Measurements from ENCODE around the gene CACHD1. TPM values are rescaled to one million over a fixed set of nuclear protein-coding genes. Genes with fewer than 3 reads are reported as not detected.

The CACHD1 gene
- polyA plus RNA-seq, 1 donor from 2014 or later = 12.7 TPM

GRCh38 chr1:64453688-64454087 lies 16.2 kb upstream of the CACHD1 start:
- H3K27ac ChIP-seq (ENCODE audit: low read length) = no peak overlapping the region
- H3K4me2 ChIP-seq (ENCODE audit: low read length) = no peak overlapping the region
- H3K9me2 ChIP-seq (ENCODE audit: insufficient read depth, low read length) = no peaks in the 10 kb centered on the region
- no peaks in the 10 kb centered on the region for H3K79me2 ChIP-seq (replicated peaks; ENCODE audit: insufficient read depth, low read length)
- no peaks in the 10 kb centered on the region for H3K9me3 ChIP-seq (ENCODE audit: low read length)
- H3K36me3 ChIP-seq (ENCODE audit: insufficient read depth, low read length) = no peaks in the 10 kb centered on the region
- no peak for TF ChIP-seq EZH2 (IDR thresholded peaks at IDR 0.05; ENCODE audit: borderline replicate concordance, insufficient read depth, low read length, poor library complexity, severe bottlenecking)
- no peak for TF ChIP-seq RAD21 (conservative IDR thresholded peaks at IDR 0.05)
- TF ChIP-seq, protein P1, sequence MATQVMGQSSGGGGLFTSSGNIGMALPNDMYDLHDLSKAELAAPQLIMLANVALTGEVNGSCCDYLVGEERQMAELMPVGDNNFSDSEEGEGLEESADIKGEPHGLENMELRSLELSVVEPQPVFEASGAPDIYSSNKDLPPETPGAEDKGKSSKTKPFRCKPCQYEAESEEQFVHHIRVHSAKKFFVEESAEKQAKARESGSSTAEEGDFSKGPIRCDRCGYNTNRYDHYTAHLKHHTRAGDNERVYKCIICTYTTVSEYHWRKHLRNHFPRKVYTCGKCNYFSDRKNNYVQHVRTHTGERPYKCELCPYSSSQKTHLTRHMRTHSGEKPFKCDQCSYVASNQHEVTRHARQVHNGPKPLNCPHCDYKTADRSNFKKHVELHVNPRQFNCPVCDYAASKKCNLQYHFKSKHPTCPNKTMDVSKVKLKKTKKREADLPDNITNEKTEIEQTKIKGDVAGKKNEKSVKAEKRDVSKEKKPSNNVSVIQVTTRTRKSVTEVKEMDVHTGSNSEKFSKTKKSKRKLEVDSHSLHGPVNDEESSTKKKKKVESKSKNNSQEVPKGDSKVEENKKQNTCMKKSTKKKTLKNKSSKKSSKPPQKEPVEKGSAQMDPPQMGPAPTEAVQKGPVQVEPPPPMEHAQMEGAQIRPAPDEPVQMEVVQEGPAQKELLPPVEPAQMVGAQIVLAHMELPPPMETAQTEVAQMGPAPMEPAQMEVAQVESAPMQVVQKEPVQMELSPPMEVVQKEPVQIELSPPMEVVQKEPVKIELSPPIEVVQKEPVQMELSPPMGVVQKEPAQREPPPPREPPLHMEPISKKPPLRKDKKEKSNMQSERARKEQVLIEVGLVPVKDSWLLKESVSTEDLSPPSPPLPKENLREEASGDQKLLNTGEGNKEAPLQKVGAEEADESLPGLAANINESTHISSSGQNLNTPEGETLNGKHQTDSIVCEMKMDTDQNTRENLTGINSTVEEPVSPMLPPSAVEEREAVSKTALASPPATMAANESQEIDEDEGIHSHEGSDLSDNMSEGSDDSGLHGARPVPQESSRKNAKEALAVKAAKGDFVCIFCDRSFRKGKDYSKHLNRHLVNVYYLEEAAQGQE (IDR thresholded peaks at IDR 0.05; ENCODE audit: borderline replicate concordance) = no peak
- TF ChIP-seq TAF1 (IDR thresholded peaks at IDR 0.05; ENCODE audit: low read depth) = no peak
- no peak for TF ChIP-seq SMC3 (conservative IDR thresholded peaks at IDR 0.05; ENCODE audit: poor library complexity)
- TF ChIP-seq POLR2AphosphoS5 (IDR thresholded peaks at IDR 0.05) = no peak
- H3F3A ChIP-seq (ENCODE audit: insufficient read depth, low read length, poor library complexity, severe bottlenecking) = no peaks in the 10 kb centered on the region
- no peak overlapping the region for H3K9ac ChIP-seq (ENCODE audit: low read length)
- H3K27me3 ChIP-seq (ENCODE audit: insufficient read depth, low read depth, low read length) = no peaks in the 10 kb centered on the region
- no peaks in the 10 kb centered on the region for H4K20me1 ChIP-seq (ENCODE audit: insufficient read depth)
- H2AFZ ChIP-seq (ENCODE audit: low read depth, low read length) = no peak overlapping the region
- no peak overlapping the region for H3K4me3 ChIP-seq (ENCODE audit: low read length)

DNA sequence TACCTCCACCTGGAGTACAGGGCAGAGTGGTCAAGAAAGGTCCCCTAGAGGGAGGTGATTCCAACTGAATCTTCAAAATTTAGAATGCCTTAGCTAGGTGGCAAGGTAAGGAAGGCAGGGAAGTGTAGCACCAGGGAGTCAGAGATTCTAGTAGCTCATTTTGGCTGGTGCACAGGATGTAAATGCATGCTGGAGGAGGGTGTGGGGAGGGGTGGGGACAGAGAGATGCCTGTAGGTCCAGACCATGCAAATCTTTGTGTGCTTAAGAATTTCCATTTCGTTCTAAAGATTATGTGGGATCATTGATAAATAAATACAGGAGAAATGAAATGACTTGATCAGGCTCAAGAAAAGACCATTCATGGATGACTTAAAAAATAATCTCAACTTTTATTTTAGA lies 11.0 kb upstream of the CACHD1 start:
- no peak overlapping the region for H3K27ac ChIP-seq (ENCODE audit: low read length)
- no peaks in the 10 kb centered on the region for H3K27me3 ChIP-seq (ENCODE audit: insufficient read depth, low read depth, low read length)
- no peaks in the 10 kb centered on the region for H3K79me2 ChIP-seq (replicated peaks; ENCODE audit: insufficient read depth, low read length)
- H3F3A ChIP-seq (ENCODE audit: insufficient read depth, low read length, poor library complexity, severe bottlenecking) = no peaks in the 10 kb centered on the region
- no peak overlapping the region for H3K4me3 ChIP-seq (ENCODE audit: low read length)
- no peaks in the 10 kb centered on the region for H3K9me3 ChIP-seq (ENCODE audit: low read length)
- H2AFZ ChIP-seq (ENCODE audit: low read depth, low read length) = no peak overlapping the region
- no peak overlapping the region for H3K4me2 ChIP-seq (ENCODE audit: low read length)
- TF ChIP-seq EP300 (conservative IDR thresholded peaks at IDR 0.05; ENCODE audit: poor library complexity, severe bottlenecking) (no peak), RAD21 (conservative IDR thresholded peaks at IDR 0.05) (no peak), MXI1 (conservative IDR thresholded peaks at IDR 0.05; ENCODE audit: poor library complexity, severe bottlenecking) (no peak), TAF1 (IDR thresholded peaks at IDR 0.05; ENCODE audit: low read depth) (no peak), SMC3 (conservative IDR thresholded peaks at IDR 0.05; ENCODE audit: poor library complexity) (no peak), POLR2AphosphoS5 (IDR thresholded peaks at IDR 0.05) (no peak), EZH2 (IDR thresholded peaks at IDR 0.05; ENCODE audit: borderline replicate concordance, insufficient read depth, low read length, poor library complexity, severe bottlenecking) (no peak)
- TF ChIP-seq, protein P1 (IDR thresholded peaks at IDR 0.05; ENCODE audit: borderline replicate concordance) = no peak
- TF ChIP-seq, protein P2, sequence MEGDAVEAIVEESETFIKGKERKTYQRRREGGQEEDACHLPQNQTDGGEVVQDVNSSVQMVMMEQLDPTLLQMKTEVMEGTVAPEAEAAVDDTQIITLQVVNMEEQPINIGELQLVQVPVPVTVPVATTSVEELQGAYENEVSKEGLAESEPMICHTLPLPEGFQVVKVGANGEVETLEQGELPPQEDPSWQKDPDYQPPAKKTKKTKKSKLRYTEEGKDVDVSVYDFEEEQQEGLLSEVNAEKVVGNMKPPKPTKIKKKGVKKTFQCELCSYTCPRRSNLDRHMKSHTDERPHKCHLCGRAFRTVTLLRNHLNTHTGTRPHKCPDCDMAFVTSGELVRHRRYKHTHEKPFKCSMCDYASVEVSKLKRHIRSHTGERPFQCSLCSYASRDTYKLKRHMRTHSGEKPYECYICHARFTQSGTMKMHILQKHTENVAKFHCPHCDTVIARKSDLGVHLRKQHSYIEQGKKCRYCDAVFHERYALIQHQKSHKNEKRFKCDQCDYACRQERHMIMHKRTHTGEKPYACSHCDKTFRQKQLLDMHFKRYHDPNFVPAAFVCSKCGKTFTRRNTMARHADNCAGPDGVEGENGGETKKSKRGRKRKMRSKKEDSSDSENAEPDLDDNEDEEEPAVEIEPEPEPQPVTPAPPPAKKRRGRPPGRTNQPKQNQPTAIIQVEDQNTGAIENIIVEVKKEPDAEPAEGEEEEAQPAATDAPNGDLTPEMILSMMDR (IDR thresholded peaks at IDR 0.05; ENCODE audit: poor library complexity, severe bottlenecking) = no peak
- H3K9ac ChIP-seq (ENCODE audit: low read length) = no peak overlapping the region
- no peaks in the 10 kb centered on the region for H3K36me3 ChIP-seq (ENCODE audit: insufficient read depth, low read length)
- no peaks in the 10 kb centered on the region for H4K20me1 ChIP-seq (ENCODE audit: insufficient read depth)
- H3K9me2 ChIP-seq (ENCODE audit: insufficient read depth, low read length) = no peaks in the 10 kb centered on the region

Measured in neural cell (in vitro differentiated cells).